Astrocyte (in vitro differentiated cells and primary cell): ENCODE results near the gene RANBP17.

Experiments
- CTCF ChIP-seq: IDR thresholded peaks from 2 replicates; pipeline ENCODE4 v1.5.1; 2011; ENCODE audit warnings: low read depth, mild to moderate bottlenecking, inconsistent platforms, low read length, moderate library complexity; ENCODE audit not compliant: insufficient read depth
- EZH2 ChIP-seq: IDR thresholded peaks from 2 replicates; pipeline ENCODE4 v1.6.1; 2012; ENCODE audit warnings: mild to moderate bottlenecking, low read length, inconsistent platforms; ENCODE audit not compliant: insufficient read depth

- TF ChIP-seq EZH2, result no peak
- TF ChIP-seq CTCF, result no peak
Measured at GRCh38 chr5:171092194-171092593, 230.4 kb downstream of the RANBP17 start.
